ENCODE results near the gene DIPK1B. TPM values are rescaled to one million over a fixed set of nuclear protein-coding genes. Genes with fewer than 3 reads are reported as not detected.
A peak's percentile ranks its signal among the peaks of the same experiment; 100 is the strongest.

Gene DIPK1B
- total and polyA plus RNA-seq, 2 donors (not counting 3 experiments of a cell fraction or from before 2014, with no cell fraction given), result 253 to 441 TPM

- FAIRE-seq (peak; percentile 72), DNase-seq (ENCODE audit: low read depth, low spot score) (peak; percentile 56)
- Histone ChIP-seq H3K27ac (ENCODE audit: insufficient read depth, low read depth, low read length) (peak overlapping the region; percentile 30), H4K20me1 (replicated peaks; ENCODE audit: control insufficient read depth, extremely low read depth, insufficient read depth, low read length) (no peaks in the 10 kb centered on the region), H3K79me2 (ENCODE audit: control insufficient read depth, insufficient read depth, low read length) (peaks cover 81% of the 10 kb centered on the region), H3K4me1 (ENCODE audit: control insufficient read depth, extremely low read depth, insufficient read depth, low read length) (peaks cover 43% of the 10 kb centered on the region), H3K4me3 (replicated peaks in 1 of 3; ENCODE audit: insufficient read depth in 1 of 3, low read depth in 1 of 3, low read length in 3 of 3) (peak overlapping the region; percentile 18 to 89 (median 70)), H3K9me1 (replicated peaks; ENCODE audit: control insufficient read depth, extremely low read depth, insufficient read depth, low read length) (no peaks in the 10 kb centered on the region), H3K27me3 (ENCODE audit: control insufficient read depth in 2 of 2, insufficient read depth in 2 of 2, low read length in 2 of 2) (no peaks in the 10 kb centered on the region), H3K36me3 (ENCODE audit: control insufficient read depth in 2 of 2, extremely low read depth in 1 of 2, insufficient read depth in 2 of 2, low read length in 2 of 2) (peaks cover 12 to 36% of the 10 kb centered on the region in 2 experiments), H2AFZ (ENCODE audit: low read depth, low read length) (no peak overlapping the region), H3K9ac (replicated peaks; ENCODE audit: extremely low read depth, insufficient read depth, low read length) (peak overlapping the region; percentile 67), H3K4me2 (ENCODE audit: insufficient read depth, low read length) (peak overlapping the region; percentile 67), H3K9me3 (replicated peaks; ENCODE audit: control insufficient read depth, insufficient read depth, low read length) (no peaks in the 10 kb centered on the region)
- POLR2A ChIA-PET, result interaction anchor here (0.6 to 3.3 kb wide), 6 partner anchors 8 to 341 kb away, joined by 4 to 32 read pairs (median 8); partner anchors contain the start of gene AGPAT2
- BruUV-seq (replicated peaks), result no TSS peak
- CTCF ChIA-PET, result interaction anchor here (0.9 to 3.0 kb wide), 7 partner anchors 8 to 33 kb away, joined by 3 to 16 read pairs (median 4); partner anchors contain the start of gene LCN8
- no peak for TF ChIP-seq POLR2A (IDR thresholded peaks at IDR 0.05; ENCODE audit: low read depth, low read length)
- TF ChIP-seq, protein P1, sequence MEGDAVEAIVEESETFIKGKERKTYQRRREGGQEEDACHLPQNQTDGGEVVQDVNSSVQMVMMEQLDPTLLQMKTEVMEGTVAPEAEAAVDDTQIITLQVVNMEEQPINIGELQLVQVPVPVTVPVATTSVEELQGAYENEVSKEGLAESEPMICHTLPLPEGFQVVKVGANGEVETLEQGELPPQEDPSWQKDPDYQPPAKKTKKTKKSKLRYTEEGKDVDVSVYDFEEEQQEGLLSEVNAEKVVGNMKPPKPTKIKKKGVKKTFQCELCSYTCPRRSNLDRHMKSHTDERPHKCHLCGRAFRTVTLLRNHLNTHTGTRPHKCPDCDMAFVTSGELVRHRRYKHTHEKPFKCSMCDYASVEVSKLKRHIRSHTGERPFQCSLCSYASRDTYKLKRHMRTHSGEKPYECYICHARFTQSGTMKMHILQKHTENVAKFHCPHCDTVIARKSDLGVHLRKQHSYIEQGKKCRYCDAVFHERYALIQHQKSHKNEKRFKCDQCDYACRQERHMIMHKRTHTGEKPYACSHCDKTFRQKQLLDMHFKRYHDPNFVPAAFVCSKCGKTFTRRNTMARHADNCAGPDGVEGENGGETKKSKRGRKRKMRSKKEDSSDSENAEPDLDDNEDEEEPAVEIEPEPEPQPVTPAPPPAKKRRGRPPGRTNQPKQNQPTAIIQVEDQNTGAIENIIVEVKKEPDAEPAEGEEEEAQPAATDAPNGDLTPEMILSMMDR (IDR thresholded peaks at IDR 0.05; ENCODE audit: extremely low read depth in 1 of 2, insufficient read depth in 1 of 2, low read depth in 1 of 2, low read length in 2 of 2), result peak; percentile 42 to 49
- dilution Hi-C loops (cut with MboI; ENCODE audit: extremely low pct_ligation_motif_present, low sequenced_read_pairs), result no loop called here
- intact Hi-C loops (cut with micrococcal nuclease), result loop anchor here (5.0 kb wide), 1 partner anchor 66 kb away; the partner anchor contains the start of gene TMEM141
Measured at GRCh38 chr9:136726631-136727191, 14.3 kb downstream of the DIPK1B start.

DNA sequence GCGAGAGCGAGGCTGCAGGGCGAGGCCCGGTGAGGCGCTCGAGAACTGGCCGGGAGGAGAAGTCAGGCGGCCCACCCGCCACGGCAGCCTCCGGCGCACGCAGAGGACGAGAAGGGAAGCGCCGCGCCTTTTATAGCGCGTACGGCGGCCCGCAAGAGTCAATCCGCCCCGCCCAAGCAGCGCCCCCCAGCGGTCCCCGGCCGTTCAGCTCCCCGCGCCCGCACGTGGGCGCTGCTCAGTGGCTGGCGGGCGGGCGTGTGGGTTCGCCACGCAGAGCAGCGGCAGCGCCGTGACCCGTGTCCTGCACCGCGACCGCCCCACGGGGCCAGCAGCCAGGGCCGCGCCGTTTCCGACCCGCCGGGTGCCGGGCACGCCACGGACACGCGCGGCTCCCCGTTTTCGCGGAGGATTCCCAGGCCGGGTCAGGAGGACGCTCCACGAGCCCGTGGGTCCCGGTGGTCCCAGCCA is 15.7 kb downstream of the DIPK1B start:
- Histone ChIP-seq H3K4me1 (ENCODE audit: control insufficient read depth, extremely low read depth, insufficient read depth, low read length) (peaks cover 32% of the 10 kb centered on the region), H3K9me3 (replicated peaks; ENCODE audit: control insufficient read depth, insufficient read depth, low read length) (no peaks in the 10 kb centered on the region), H3K9ac (replicated peaks; ENCODE audit: extremely low read depth, insufficient read depth, low read length) (peak overlapping the region; percentile 69), H3K4me2 (ENCODE audit: insufficient read depth, low read length) (peak overlapping the region; percentile 53), H3K36me3 (ENCODE audit: control insufficient read depth in 2 of 2, extremely low read depth in 1 of 2, insufficient read depth in 2 of 2, low read length in 2 of 2) (peaks cover 9 to 25% of the 10 kb centered on the region in 2 experiments), H2AFZ (ENCODE audit: low read depth, low read length) (peak overlapping the region; percentile 69), H3K27me3 (ENCODE audit: control insufficient read depth in 2 of 2, insufficient read depth in 2 of 2, low read length in 2 of 2) (no peaks in the 10 kb centered on the region), H4K20me1 (replicated peaks; ENCODE audit: control insufficient read depth, extremely low read depth, insufficient read depth, low read length) (no peaks in the 10 kb centered on the region), H3K79me2 (ENCODE audit: control insufficient read depth, insufficient read depth, low read length) (peaks cover 69% of the 10 kb centered on the region), H3K27ac (ENCODE audit: insufficient read depth, low read depth, low read length) (peak overlapping the region; percentile 41), H3K9me1 (replicated peaks; ENCODE audit: control insufficient read depth, extremely low read depth, insufficient read depth, low read length) (no peaks in the 10 kb centered on the region), H3K4me3 (replicated peaks in 1 of 3; ENCODE audit: insufficient read depth in 1 of 3, low read depth in 1 of 3, low read length in 3 of 3) (peak overlapping the region; percentile 11 to 89 (median 70))
- intact Hi-C loops (cut with micrococcal nuclease), result loop anchor here (5.0 kb wide), 1 partner anchor 64 kb away; the partner anchor contains the start of gene TMEM141
- DNase-seq (ENCODE audit: low read depth, low spot score) (peak; percentile 84), FAIRE-seq (peak; percentile 66)
- CTCF ChIA-PET, result interaction anchor here (0.6 to 3.6 kb wide), 15 partner anchors 9 to 50 kb away, joined by 3 to 31 read pairs (median 4); partner anchors contain the start of genes LCN10 and LCN8
- dilution Hi-C loops (cut with MboI; ENCODE audit: extremely low pct_ligation_motif_present, low sequenced_read_pairs), result no loop called here
- POLR2A ChIA-PET, result interaction anchor here (0.7 to 3.3 kb wide), 7 partner anchors 9 to 48 kb away, joined by 3 to 32 read pairs (median 5); no protein-coding TSS in a partner anchor
- no TSS peak for BruUV-seq (replicated peaks)
- TF ChIP-seq JUN (IDR thresholded peaks at IDR 0.05; ENCODE audit: borderline replicate concordance, insufficient read depth, insufficient read length, low read depth) (no peak), MAX (IDR thresholded peaks at IDR 0.05; ENCODE audit: insufficient read depth, insufficient read length) (peak; percentile 89), MYC (IDR thresholded peaks at IDR 0.05; ENCODE audit: low read depth, low read length) (peak; percentile 96), GATA2 (IDR thresholded peaks at IDR 0.05; ENCODE audit: insufficient read depth, insufficient read length, low read depth, low read length) (no peak), EZH2 (IDR thresholded peaks at IDR 0.05; ENCODE audit: borderline replicate concordance, low read depth, low read length, severe bottlenecking) (no peak), POLR2A (IDR thresholded peaks at IDR 0.05; ENCODE audit: low read depth, low read length) (peak; percentile 100), FOS (IDR thresholded peaks at IDR 0.05; ENCODE audit: borderline replicate concordance, insufficient read depth, low read length) (no peak), POLR2AphosphoS5 (IDR thresholded peaks at IDR 0.05; ENCODE audit: insufficient read depth, low read depth, low read length) (peak; percentile 100)
- TF ChIP-seq, protein P1 (IDR thresholded peaks at IDR 0.05; ENCODE audit: extremely low read depth in 1 of 2, insufficient read depth in 1 of 2, low read depth in 1 of 2, low read length in 2 of 2), result peak; percentile 96
